ENCODE measurements around the gene EMD. TPM values are rescaled to one million over a fixed set of nuclear protein-coding genes. Genes with fewer than 3 reads are reported as not detected.

The EMD gene
- total RNA-seq, 1 experiment from 2014 or later: 79.6 TPM

DNA sequence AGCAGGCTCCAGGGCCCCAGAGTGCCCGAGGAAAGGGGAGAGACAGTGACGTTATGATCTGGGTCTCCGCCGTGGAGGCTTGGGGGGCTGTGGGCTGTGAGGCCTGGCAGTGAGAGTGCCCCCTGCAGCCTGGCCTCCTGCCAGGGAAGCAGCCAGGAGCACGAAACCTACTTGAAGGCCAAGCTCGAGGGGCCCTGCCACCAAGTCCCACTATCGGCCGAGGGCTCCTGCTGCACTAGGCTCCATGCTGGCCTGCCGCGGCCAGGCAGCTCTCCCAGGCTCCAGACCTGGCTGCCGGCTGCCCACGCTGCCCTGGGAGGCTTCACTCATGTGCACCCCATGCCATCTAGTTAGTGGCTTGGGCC is 23.3 kb upstream of the EMD start:
- ChIA-PET CTCF (no interaction called here), POLR2A (ENCODE audit: low non-redundant PET) (no interaction called here)
- TF ChIP-seq, protein P1, sequence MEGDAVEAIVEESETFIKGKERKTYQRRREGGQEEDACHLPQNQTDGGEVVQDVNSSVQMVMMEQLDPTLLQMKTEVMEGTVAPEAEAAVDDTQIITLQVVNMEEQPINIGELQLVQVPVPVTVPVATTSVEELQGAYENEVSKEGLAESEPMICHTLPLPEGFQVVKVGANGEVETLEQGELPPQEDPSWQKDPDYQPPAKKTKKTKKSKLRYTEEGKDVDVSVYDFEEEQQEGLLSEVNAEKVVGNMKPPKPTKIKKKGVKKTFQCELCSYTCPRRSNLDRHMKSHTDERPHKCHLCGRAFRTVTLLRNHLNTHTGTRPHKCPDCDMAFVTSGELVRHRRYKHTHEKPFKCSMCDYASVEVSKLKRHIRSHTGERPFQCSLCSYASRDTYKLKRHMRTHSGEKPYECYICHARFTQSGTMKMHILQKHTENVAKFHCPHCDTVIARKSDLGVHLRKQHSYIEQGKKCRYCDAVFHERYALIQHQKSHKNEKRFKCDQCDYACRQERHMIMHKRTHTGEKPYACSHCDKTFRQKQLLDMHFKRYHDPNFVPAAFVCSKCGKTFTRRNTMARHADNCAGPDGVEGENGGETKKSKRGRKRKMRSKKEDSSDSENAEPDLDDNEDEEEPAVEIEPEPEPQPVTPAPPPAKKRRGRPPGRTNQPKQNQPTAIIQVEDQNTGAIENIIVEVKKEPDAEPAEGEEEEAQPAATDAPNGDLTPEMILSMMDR (conservative IDR thresholded peaks at IDR 0.05; ENCODE audit: low read depth, low read length): no peak
- no peak for TF ChIP-seq EZH2 (IDR thresholded peaks at IDR 0.05; ENCODE audit: borderline replicate concordance, low read depth, low read length, poor library complexity, severe bottlenecking)
- Histone ChIP-seq H3K4me1 (ENCODE audit: insufficient read depth, low read length, poor library complexity, severe bottlenecking) (no peaks in the 10 kb centered on the region), H3K9me3 (ENCODE audit: low read depth, low read length, poor library complexity, severe bottlenecking) (no peaks in the 10 kb centered on the region), H3K36me3 (ENCODE audit: insufficient read depth, low read length, poor library complexity, severe bottlenecking) (peaks cover 81% of the 10 kb centered on the region), H3K27me3 (replicated peaks; ENCODE audit: insufficient read depth, low read depth, low read length, poor library complexity) (no peaks in the 10 kb centered on the region), H3K27ac (ENCODE audit: low read depth, low read length, poor library complexity, severe bottlenecking) (no peak overlapping the region), H3K4me3 (ENCODE audit: low read depth, low read length, poor library complexity, severe bottlenecking) (no peak overlapping the region)
- no peak for DNase-seq (ENCODE audit: low spot score)
- BruUV-seq (replicated peaks): no TSS peak
- intact Hi-C loops (cut with micrococcal nuclease; ENCODE audit: unreplicated experiment): no loop called here

DNA sequence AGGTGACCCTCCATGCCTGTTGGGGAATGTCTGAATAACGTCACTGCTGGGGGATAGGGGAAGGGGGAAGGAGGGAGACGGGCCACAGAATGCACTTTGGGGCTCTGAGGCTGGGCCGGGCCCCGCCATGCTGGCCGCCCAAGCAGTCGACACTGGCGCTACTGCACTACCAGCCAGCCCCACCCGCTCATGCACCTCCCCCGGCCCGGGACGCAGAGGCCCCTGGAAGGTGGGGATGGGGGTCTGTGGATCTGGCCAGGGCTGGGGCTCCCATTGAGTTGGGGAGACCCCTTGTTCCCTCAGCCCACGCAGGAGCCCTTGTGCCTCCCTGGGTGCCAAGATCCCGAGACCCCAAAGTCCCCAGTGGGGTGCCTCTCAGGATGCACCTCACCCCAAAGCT is 22.5 kb upstream of the EMD start:
- Histone ChIP-seq H3K27me3 (replicated peaks; ENCODE audit: insufficient read depth, low read depth, low read length, poor library complexity) (no peaks in the 10 kb centered on the region), H3K27ac (ENCODE audit: low read depth, low read length, poor library complexity, severe bottlenecking) (no peak overlapping the region), H3K4me3 (ENCODE audit: low read depth, low read length, poor library complexity, severe bottlenecking) (no peak overlapping the region), H3K36me3 (ENCODE audit: insufficient read depth, low read length, poor library complexity, severe bottlenecking) (peaks cover 85% of the 10 kb centered on the region), H3K4me1 (ENCODE audit: insufficient read depth, low read length, poor library complexity, severe bottlenecking) (no peaks in the 10 kb centered on the region), H3K9me3 (ENCODE audit: low read depth, low read length, poor library complexity, severe bottlenecking) (no peaks in the 10 kb centered on the region)
- CTCF ChIA-PET: no interaction called here
- TF ChIP-seq, protein P1 (conservative IDR thresholded peaks at IDR 0.05; ENCODE audit: low read depth, low read length): no peak
- TF ChIP-seq EZH2 (IDR thresholded peaks at IDR 0.05; ENCODE audit: borderline replicate concordance, low read depth, low read length, poor library complexity, severe bottlenecking): no peak
- POLR2A ChIA-PET (ENCODE audit: low non-redundant PET): no interaction called here
- no peak for DNase-seq (ENCODE audit: low spot score)
- intact Hi-C loops (cut with micrococcal nuclease; ENCODE audit: unreplicated experiment): no loop called here
- no TSS peak for BruUV-seq (replicated peaks)

DNA sequence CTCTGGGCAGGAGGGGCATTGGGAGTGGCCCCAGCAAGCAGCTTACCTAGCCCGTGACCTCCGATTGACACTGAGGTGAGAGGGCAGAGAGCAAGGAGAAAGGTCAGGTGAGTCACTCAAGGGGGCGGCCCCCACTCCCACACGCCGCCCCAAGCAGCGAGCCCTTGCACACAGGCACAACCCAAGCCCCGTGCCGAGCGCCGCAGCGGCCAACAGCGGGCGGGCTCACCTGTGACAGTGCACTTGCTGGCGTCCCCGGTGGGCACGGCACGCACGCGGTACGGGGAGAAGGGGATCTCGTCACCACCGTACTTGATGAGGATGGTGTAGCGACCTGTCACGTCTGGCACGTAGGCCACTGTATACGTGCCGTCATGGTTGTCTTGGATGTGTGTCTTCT is 21.9 kb upstream of the EMD start:
- Histone ChIP-seq H3K36me3 (ENCODE audit: insufficient read depth, low read length, poor library complexity, severe bottlenecking) (peaks cover 85% of the 10 kb centered on the region), H3K9me3 (ENCODE audit: low read depth, low read length, poor library complexity, severe bottlenecking) (no peaks in the 10 kb centered on the region), H3K27ac (ENCODE audit: low read depth, low read length, poor library complexity, severe bottlenecking) (no peak overlapping the region), H3K27me3 (replicated peaks; ENCODE audit: insufficient read depth, low read depth, low read length, poor library complexity) (no peaks in the 10 kb centered on the region), H3K4me1 (ENCODE audit: insufficient read depth, low read length, poor library complexity, severe bottlenecking) (no peaks in the 10 kb centered on the region), H3K4me3 (ENCODE audit: low read depth, low read length, poor library complexity, severe bottlenecking) (no peak overlapping the region)
- intact Hi-C loops (cut with micrococcal nuclease; ENCODE audit: unreplicated experiment): no loop called here
- DNase-seq (ENCODE audit: low spot score): no peak
- ChIA-PET CTCF (no interaction called here), POLR2A (ENCODE audit: low non-redundant PET) (interaction anchor here (0.6 kb wide), 1 partner anchor 409 kb away, joined by 3 read pairs; no protein-coding TSS in a partner anchor)
- TF ChIP-seq, protein P1 (conservative IDR thresholded peaks at IDR 0.05; ENCODE audit: low read depth, low read length): no peak
- no peak for TF ChIP-seq EZH2 (IDR thresholded peaks at IDR 0.05; ENCODE audit: borderline replicate concordance, low read depth, low read length, poor library complexity, severe bottlenecking)
- BruUV-seq (replicated peaks): no TSS peak
